Measurements from ENCODE around the gene FUT1. TPM values are rescaled to one million over a fixed set of nuclear protein-coding genes. Genes with fewer than 3 reads are reported as not detected.
A peak's percentile ranks its signal among the peaks of the same experiment; 100 is the strongest.

The FUT1 gene
- total and polyA plus RNA-seq, 9 of the 15 experiments (the other 6 are each of a cell fraction or from before 2014, with no cell fraction given), result 2.3 to 18.5 (median 8.8) TPM

GRCh38 chr19:48713041-48713863, 39.2 kb downstream of the FUT1 start:
- Histone ChIP-seq H3K4me2 (ENCODE audit: insufficient read depth, low read length) (peak overlapping the region; percentile 84), H3K36me3 (ENCODE audit: control insufficient read depth, insufficient read depth, low read length) (no peaks in the 10 kb centered on the region), H3K9ac (ENCODE audit: insufficient read depth in 1 of 2, low read depth in 2 of 2, low read length in 2 of 2) (peak overlapping the region; percentile 51 to 87), H3K27me3 (ENCODE audit: control insufficient read depth in 2 of 2, insufficient read depth in 2 of 2, low read length in 2 of 2) (no peaks in the 10 kb centered on the region), H3K9me1 (ENCODE audit: control insufficient read depth, insufficient read depth, low read length) (no peaks in the 10 kb centered on the region), H2AFZ (ENCODE audit: low read depth, low read length) (peak overlapping the region; percentile 92), H3K4me1 (replicated peaks in 1 of 2; ENCODE audit: control insufficient read depth in 2 of 2, insufficient read depth in 2 of 2, low read length in 2 of 2) (peaks cover 18 to 47% of the 10 kb centered on the region in 2 experiments), H3K4me3 (peak overlapping the region; percentile 73), H3K27ac (ENCODE audit: extremely low read depth, low read depth, low read length) (peak overlapping the region; percentile 34; the same call in 1 of the 3 replicates), H4K20me1 (replicated peaks; ENCODE audit: control insufficient read depth, insufficient read depth, low read length) (no peaks in the 10 kb centered on the region), H3K79me2 (ENCODE audit: control insufficient read depth, insufficient read depth, low read length) (peaks cover 7% of the 10 kb centered on the region; the same call in 1 of the 3 replicates), H3K9me3 (replicated peaks; ENCODE audit: control insufficient read depth, insufficient read depth, low read depth, low read length) (no peaks in the 10 kb centered on the region)
- ChIA-PET CTCF (ENCODE audit: low intra/inter-chr PET ratio) (no interaction called here), POLR2A (interaction anchor here (0.6 to 1.5 kb wide), 8 partner anchors 11 to 181 kb away, joined by 3 to 10 read pairs (median 3); partner anchors contain the start of gene SPHK2)
- WGBS (ENCODE audit: insufficient coverage, low coverage, missing lambda C conversion rate), result 5% methylated on average over 17 of the region's 25 CpGs
- FAIRE-seq (peak; percentile 91), DNase-seq (ENCODE audit: extremely low read depth in 1 of 4, low spot score in 3 of 4) (peak; percentile 63 to 71 (median 66)), ATAC-seq (peak; percentile 50)
- intact Hi-C loops (cut with micrococcal nuclease), result no loop called here
- in situ Hi-C loops (cut with MboI), result no loop called here
- BruUV-seq (replicated peaks), result TSS peak; percentile 56
- TF ChIP-seq GTF3C2 (IDR thresholded peaks at IDR 0.05; ENCODE audit: borderline replicate concordance, extremely low read depth, insufficient read length), result no peak
- no peak for TF ChIP-seq TAF7 (tag; IDR thresholded peaks at IDR 0.05)
- no peak for TF ChIP-seq MTA1 (IDR thresholded peaks at IDR 0.05; ENCODE audit: borderline replicate concordance)
- TF ChIP-seq CTCF (IDR thresholded peaks at IDR 0.05 in 2 of 3, conservative IDR thresholded peaks at IDR 0.05 in 1 of 3; ENCODE audit: insufficient read depth in 2 of 3, low read depth in 1 of 3, low read length in 3 of 3), result peak; percentile 33 to 49 (median 39); a peak in 5 of 6 replicates
- TF ChIP-seq EP400 (IDR thresholded peaks at IDR 0.05), result no peak
- TF ChIP-seq PRDM10 (IDR thresholded peaks at IDR 0.05; ENCODE audit: partially characterized antibody), result peak; percentile 92
- TF ChIP-seq ETV6 (IDR thresholded peaks at IDR 0.05; ENCODE audit: borderline replicate concordance in 1 of 2, low read depth in 2 of 2, low read length in 1 of 2), result no peak
- TF ChIP-seq ETV6 (CRISPR knock-in tag; IDR thresholded peaks at IDR 0.05; ENCODE audit: borderline replicate concordance), result no peak

Measured in K562 (cell line).